Sigmoid colon (tissue), 7 donors: Measurements from ENCODE around the gene KIF6. TPM values are rescaled to one million over a fixed set of nuclear protein-coding genes. Genes with fewer than 3 reads are reported as not detected.

Source experiments
- DNase-seq: peaks from one replicate; pipeline ENCODE4 v3.0.0-alpha.2; 2019
- H3K27ac ChIP-seq, 4 donors: fragments of 200-600 bp; sonication (generic); one replicate each; pipeline ENCODE4 v1.5.1; 2016 to 2019; ENCODE audit warnings: mild to moderate bottlenecking in 1 of 4
- H3K27me3 ChIP-seq, 3 donors: fragments of 200-600 bp; sonication (generic); one replicate each; pipeline ENCODE4 v1.5.1; 2019; ENCODE audit warnings: mild to moderate bottlenecking in 1 of 3
- H3K36me3 ChIP-seq, 4 donors: fragments of 200-600 bp; sonication (generic); one replicate each; pipeline ENCODE4 v1.5.1; 2016 to 2019
- H3K4me1 ChIP-seq, 4 donors: fragments of 200-600 bp; sonication (generic); one replicate each; pipeline ENCODE4 v1.5.1; 2017 to 2019
- H3K4me3 ChIP-seq, 4 donors: fragments of 200-600 bp; sonication (generic); one replicate each; pipeline ENCODE4 v1.5.1; 2017 to 2019; ENCODE audit warnings: mild to moderate bottlenecking in 2 of 4, moderate library complexity in 1 of 4
- H3K9me3 ChIP-seq, 4 donors: fragments of 200-600 bp in 3 of 4; sonication (generic) in 3 of 4; one replicate each; pipeline versions ENCODE4 v1.5.1 to v1.6.1; 2013 to 2019
- EP300 ChIP-seq, 4 donors: sonication (generic); formaldehyde crosslinking; IDR thresholded peaks; one replicate each; pipeline ENCODE4 v1.6.1; 2017; ENCODE audit warnings: antibody characterized with exemption in 4 of 4
- POLR2A ChIP-seq, 2 donors: fragments of 450-650 bp; IDR thresholded peaks; one replicate each; pipeline ENCODE4 v1.6.1; 2016; ENCODE audit warnings: antibody characterized with exemption in 2 of 2, mild to moderate bottlenecking in 2 of 2, moderate library complexity in 2 of 2
- POLR2AphosphoS5 ChIP-seq, 4 donors: sonication (generic); formaldehyde crosslinking; IDR thresholded peaks; one replicate each; pipeline ENCODE4 v1.6.1; 2017; ENCODE audit warnings: antibody characterized with exemption in 4 of 4
- WGBS, 2 donors: extraction: QIAGEN DNeasy Blood & Tissue Kit; methylation state at CpG; one replicate each; pipeline ENCODE4 v1.1.7; 2013; 5-methylcytosine and 5-hydroxymethylcytosine counted together
- intact Hi-C: fragments of 100-400 bp; cut with DNase I; formaldehyde crosslinking; loops from one replicate; pipeline ENCODE4 v1.15.1; 2023
- polyA plus RNA-seq, 3 donors: library from polyadenylated mRNA; stranded (reverse); fragments of 200-250 nt; gene quantifications; one replicate each; pipeline ENCODE4 v1.2.3, GENCODE V29; 2013
- total RNA-seq, 4 donors: library from RNA; depleted of rRNA; stranded (reverse); fragments of >200 nt; gene quantifications; one replicate each; pipeline ENCODE4 v1.1.0, GENCODE V29; 2016
- TF ChIP-seq, protein P1 (sequence below), 4 experiments: fragments of 450-650 bp in 3 of 4; fragments of 200-600 bp in 1 of 4; IDR thresholded peaks; one replicate each; pipeline ENCODE4 v1.5.1; 2016 to 2019; ENCODE audit warnings: antibody characterized with exemption in 4 of 4, mild to moderate bottlenecking in 3 of 4, moderate library complexity in 2 of 4
- donor health status: healthy with polysubstance abuse.
- donor health status: Bipolar disorder and iron deficiency.
- donor health status: healthy.

The KIF6 gene
- total and polyA plus RNA-seq, 7 donors, result under 0.01 to 0.99 (median 0.36) TPM; not detected in 2

DNA sequence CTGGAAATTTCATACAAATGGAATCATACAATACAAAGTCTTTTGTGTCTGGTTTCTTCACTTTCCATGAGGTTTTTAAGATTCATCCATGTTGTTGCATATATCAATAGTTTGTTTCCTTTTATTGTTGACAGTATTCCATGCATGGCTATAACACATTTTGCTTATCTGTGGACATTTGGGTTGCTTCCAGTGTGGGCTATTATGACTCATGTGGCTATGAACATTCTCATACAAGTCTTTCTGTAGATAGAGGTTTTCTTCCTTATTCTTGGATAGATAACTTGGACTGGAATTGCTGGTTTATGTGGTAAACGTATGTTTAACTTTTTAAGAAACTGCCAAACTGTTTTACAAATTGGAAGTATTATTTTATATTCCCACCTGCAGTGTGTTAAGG lies 30.0 kb upstream of the KIF6 start:
- Histone ChIP-seq H3K9me3 (no peaks in the 10 kb centered on the region), H3K4me3 (no peak overlapping the region)
- no peak for TF ChIP-seq POLR2A (IDR thresholded peaks at IDR 0.05)
- no peak for TF ChIP-seq EP300 (IDR thresholded peaks at IDR 0.05)
- TF ChIP-seq, protein P1, sequence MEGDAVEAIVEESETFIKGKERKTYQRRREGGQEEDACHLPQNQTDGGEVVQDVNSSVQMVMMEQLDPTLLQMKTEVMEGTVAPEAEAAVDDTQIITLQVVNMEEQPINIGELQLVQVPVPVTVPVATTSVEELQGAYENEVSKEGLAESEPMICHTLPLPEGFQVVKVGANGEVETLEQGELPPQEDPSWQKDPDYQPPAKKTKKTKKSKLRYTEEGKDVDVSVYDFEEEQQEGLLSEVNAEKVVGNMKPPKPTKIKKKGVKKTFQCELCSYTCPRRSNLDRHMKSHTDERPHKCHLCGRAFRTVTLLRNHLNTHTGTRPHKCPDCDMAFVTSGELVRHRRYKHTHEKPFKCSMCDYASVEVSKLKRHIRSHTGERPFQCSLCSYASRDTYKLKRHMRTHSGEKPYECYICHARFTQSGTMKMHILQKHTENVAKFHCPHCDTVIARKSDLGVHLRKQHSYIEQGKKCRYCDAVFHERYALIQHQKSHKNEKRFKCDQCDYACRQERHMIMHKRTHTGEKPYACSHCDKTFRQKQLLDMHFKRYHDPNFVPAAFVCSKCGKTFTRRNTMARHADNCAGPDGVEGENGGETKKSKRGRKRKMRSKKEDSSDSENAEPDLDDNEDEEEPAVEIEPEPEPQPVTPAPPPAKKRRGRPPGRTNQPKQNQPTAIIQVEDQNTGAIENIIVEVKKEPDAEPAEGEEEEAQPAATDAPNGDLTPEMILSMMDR (IDR thresholded peaks at IDR 0.05), result no peak
- TF ChIP-seq POLR2AphosphoS5 (IDR thresholded peaks at IDR 0.05), result no peak

DNA sequence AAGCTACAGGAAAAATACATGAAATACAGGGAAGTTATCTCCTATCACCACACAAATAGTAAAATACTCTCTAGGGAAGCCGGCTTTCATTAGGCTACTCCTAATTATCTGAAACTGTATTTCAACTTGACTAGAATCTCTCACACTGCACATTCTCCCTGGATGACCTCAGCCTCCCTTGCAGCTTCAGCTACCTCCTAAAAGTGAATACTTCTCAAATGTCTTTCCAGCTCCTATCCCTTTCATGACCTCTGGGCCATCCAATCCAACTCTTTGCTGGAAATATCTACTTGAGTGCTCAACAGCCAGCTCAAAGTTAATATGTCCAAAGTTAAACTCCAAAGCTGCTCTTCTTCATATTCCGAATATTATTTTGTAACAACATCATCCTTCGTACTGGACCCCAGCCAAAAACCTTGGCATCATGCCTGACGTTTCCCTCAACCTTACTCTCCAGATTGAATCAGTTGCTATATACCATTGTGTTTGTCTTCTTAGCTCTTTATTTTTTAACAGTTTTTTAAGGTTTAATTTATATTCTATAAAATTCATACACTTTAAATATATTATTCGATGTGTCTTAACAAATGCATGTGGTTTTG lies 29.4 kb upstream of the KIF6 start:
- WGBS, 2 donors, result 85 to 87% methylated on average over 5 of the region's 5 CpGs
- Histone ChIP-seq H3K27me3 (no peaks in the 10 kb centered on the region), H3K27ac (peak overlapping the region; percentile 1 to 35 (median 32)), H3K4me1 (peaks cover 0 to 8% (median 5%) of the 10 kb centered on the region in 4 donors), H3K9me3 (no peaks in the 10 kb centered on the region), H3K4me3 (no peak overlapping the region), H3K36me3 (no peaks in the 10 kb centered on the region)
- intact Hi-C loops, result no loop called here
- DNase-seq, result no peak
- TF ChIP-seq POLR2AphosphoS5 (IDR thresholded peaks at IDR 0.05), result no peak
- TF ChIP-seq, protein P1 (IDR thresholded peaks at IDR 0.05), result no peak
- no peak for TF ChIP-seq EP300 (IDR thresholded peaks at IDR 0.05)
- no peak for TF ChIP-seq POLR2A (IDR thresholded peaks at IDR 0.05)

More for the DNA sequence above, 30.0 kb upstream of the KIF6 start:
- H3K27ac ChIP-seq, result no peak overlapping the region
- peaks cover 0 to 12% (median 7%) of the 10 kb centered on the region in 4 donors for H3K4me1 ChIP-seq
- 16 to 69% methylated on average over 1 of the region's 1 CpG for WGBS, 2 donors
- intact Hi-C loops, result no loop called here
- no peaks in the 10 kb centered on the region for H3K27me3 ChIP-seq
- H3K36me3 ChIP-seq, result no peaks in the 10 kb centered on the region
- DNase-seq, result no peak

DNA sequence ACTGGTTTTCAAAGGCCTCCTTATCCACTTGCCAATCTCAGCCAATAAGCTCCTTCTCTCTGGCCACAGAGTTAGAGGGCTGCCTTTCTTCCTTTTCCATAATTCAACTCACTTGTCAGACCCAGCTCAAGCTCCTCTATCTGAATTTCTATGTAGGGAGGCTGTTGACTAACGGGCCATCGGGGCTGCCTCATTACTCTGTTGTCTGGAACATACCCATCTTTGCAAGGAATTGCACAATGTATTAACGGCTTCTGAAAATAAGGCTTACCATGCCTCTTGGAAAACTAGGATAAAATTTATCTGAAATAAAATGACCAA lies 28.5 kb upstream of the KIF6 start:
- intact Hi-C loops, result no loop called here
- Histone ChIP-seq H3K4me1 (peaks cover 0 to 8% (median 5%) of the 10 kb centered on the region in 4 donors), H3K9me3 (no peaks in the 10 kb centered on the region), H3K27me3 (no peaks in the 10 kb centered on the region), H3K27ac (peak overlapping the region; percentile 7 to 32 (median 28)), H3K36me3 (no peaks in the 10 kb centered on the region), H3K4me3 (no peak overlapping the region)
- peak; percentile 75 for DNase-seq
- TF ChIP-seq POLR2AphosphoS5 (IDR thresholded peaks at IDR 0.05) (peak in 3 of 4 donors; percentile 17 to 33 (median 19)), EP300 (IDR thresholded peaks at IDR 0.05) (no peak)
- WGBS, 2 donors, result 51 to 82% methylated on average over 3 of the region's 3 CpGs

- intact Hi-C loops, result no loop called here
These were observed 27.9 kb upstream of the KIF6 start for GRCh38 chr6:39752835-39753724.

DNA sequence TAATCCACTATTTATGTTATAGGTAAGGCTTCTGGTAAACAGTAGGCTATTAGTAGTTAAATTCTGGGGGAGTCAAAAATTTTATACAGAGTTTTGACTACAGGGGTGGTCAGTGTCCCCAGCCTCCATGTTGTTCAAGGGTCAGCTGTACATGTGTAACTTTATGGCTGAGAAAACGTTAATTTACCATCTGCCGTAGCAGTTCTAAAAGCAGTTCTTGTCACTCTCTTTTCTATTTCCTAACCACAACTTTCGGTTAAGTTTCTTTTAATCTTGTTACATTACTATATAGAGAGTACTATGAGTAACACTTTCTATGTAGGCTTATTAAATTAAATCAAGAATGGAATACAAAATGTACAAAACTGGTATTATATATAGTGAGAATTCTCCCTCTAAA lies 21.6 kb upstream of the KIF6 start:
- 66 to 78% methylated on average over 3 of the region's 3 CpGs for WGBS, 2 donors
- H3K27ac ChIP-seq, result no peak overlapping the region
- intact Hi-C loops, result no loop called here
- DNase-seq, result no peak
- H3K4me3 ChIP-seq, result no peak overlapping the region
- no peaks in the 10 kb centered on the region for H3K9me3 ChIP-seq
- H3K36me3 ChIP-seq, result no peaks in the 10 kb centered on the region
- TF ChIP-seq POLR2A (IDR thresholded peaks at IDR 0.05), result no peak
- TF ChIP-seq EP300 (IDR thresholded peaks at IDR 0.05), result no peak
- TF ChIP-seq, protein P1 (IDR thresholded peaks at IDR 0.05), result no peak
- H3K4me1 ChIP-seq, result no peaks in the 10 kb centered on the region
- H3K27me3 ChIP-seq, result no peaks in the 10 kb centered on the region

More at GRCh38 chr6:39752835-39753724, 27.9 kb upstream of the KIF6 start:
- whole genome bisulfite sequencing, 2 donors, result 89 to 92% methylated on average over 12 of the region's 12 CpGs
- TF ChIP-seq EP300 (IDR thresholded peaks at IDR 0.05) (no peak), POLR2AphosphoS5 (IDR thresholded peaks at IDR 0.05) (no peak)
- Histone ChIP-seq H3K36me3 (no peaks in the 10 kb centered on the region), H3K9me3 (no peaks in the 10 kb centered on the region), H3K4me3 (no peak overlapping the region), H3K27me3 (no peaks in the 10 kb centered on the region), H3K4me1 (peaks cover 0 to 8% (median 5%) of the 10 kb centered on the region in 4 donors), H3K27ac (peak overlapping the region; percentile 7 to 32 (median 28))
- no peak for DNase-seq
